GF-D8 (cell line): Measurements from ENCODE around the gene AATF.

Experiments used
- DNase-seq: peaks from one replicate; lab custom pipeline; 2025; lab: John Stamatoyannopoulos, UW

AATF gene

DNA sequence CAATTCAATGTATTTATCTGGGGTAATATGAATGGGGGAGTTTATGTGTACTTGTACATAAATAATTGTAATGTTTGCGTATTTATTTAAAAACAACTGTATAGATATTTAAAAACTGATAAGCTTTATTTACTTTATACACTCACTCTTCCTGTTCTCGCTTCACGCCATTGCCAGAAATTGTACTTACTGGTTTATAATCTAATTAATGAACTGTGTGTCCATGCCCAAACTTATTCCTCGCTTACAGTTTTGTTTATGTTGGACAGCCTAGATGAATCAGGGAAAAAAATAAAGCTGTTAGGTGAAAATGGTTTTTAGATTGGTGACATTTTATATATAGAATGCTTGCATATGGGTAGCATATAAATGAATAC is 30.8 kb downstream of the AATF start:
- no peak for DNase-seq

DNA sequence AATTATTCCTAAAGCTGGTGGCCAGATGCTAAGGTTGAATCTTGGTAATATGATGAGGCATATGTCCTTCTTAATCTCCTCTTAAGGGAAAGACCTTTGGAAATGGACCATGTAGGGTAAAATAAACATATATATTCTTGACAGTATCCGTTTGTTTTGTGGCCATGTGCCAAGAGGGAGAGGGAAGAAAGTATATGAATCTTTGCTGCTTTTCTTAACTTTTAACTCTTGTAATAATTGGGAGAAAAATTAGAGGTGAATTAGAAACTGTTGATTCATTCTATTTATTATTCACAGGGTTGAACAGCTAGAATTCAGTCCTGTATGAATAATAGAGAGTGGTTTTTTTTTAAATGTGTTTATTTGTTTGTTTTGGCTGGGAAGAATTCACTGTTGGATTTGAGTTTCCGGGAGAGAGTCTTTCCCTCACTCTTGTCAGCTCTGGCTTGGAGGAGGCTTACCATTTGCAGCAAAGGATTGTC is 31.6 kb downstream of the AATF start:
- DNase-seq = no peak

DNA sequence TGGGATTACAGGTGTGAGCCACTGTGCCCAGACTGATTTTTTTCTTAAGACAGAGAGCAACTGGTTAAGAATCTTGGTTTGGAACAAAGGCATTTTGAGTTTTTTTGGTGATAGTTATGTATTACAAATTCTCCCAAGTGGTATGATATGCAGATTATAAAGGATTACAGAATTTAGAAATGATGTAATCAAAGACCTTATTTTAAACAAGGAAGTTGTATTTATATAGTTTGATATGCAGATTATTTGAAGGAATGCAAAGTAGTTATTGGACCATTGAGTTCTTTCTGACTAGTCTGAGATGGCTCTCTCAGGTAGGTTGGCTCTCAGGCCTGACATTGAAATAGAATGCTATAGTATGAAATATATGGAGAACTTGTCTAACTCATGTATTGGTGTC is 34.9 kb downstream of the AATF start:
- DNase-seq = no peak

DNA sequence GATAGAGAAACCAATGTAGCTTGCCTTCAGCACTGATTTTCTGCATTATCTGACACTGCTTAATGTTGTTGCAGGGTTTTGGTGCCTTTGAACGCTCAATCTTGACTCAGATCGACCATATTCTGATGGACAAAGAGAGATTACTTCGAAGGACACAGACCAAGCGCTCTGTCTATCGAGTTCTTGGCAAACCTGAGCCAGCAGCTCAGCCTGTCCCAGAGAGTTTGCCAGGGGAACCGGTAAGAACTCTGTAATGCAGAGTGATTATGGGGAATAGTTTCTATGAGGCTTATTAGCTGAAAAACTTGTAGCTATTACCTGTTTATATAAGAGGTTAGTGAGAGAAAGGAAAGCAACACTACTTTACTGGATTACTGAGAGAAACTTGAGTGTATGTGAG is 40.4 kb downstream of the AATF start:
- DNase-seq = no peak

DNA sequence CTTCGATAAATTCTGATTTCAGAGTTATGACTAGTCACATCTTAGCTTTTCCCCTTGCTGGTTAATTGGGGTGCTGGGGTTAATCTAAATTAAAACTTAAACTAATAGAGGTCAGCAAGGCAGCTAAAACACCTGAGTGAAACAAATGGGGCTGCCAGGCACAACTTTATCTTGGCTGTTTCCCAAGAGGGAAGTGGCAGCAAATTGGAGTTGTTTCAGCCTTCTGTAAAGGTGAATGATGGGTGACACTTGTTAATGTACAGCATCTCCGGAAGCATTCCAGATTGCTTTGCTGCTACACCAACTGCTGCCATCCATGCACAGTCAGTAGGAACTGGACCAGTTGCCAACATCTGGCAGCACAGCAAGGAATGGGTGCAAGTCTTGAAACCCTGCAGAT is 43.9 kb downstream of the AATF start:
- no peak for DNase-seq

DNA sequence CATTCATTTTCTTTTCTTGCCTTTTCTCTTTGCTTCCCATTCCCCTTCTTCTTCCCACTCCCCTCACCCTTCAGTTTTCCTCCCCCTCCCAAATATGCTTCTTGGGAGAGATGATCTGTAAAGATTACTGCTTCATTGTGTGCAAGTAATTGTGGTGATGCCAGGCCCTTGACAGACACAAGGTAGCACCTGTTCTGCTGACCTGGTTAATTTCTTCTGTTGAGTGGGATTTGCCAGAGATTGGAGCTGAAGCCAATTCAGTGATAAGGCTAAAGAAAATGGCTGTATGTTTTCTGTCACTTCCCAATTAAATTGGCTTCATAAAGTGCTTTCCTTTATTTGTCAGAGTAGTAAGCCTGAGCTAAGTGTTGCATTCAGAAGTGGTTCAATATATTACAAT is 44.5 kb downstream of the AATF start:
- DNase-seq = no peak

DNA sequence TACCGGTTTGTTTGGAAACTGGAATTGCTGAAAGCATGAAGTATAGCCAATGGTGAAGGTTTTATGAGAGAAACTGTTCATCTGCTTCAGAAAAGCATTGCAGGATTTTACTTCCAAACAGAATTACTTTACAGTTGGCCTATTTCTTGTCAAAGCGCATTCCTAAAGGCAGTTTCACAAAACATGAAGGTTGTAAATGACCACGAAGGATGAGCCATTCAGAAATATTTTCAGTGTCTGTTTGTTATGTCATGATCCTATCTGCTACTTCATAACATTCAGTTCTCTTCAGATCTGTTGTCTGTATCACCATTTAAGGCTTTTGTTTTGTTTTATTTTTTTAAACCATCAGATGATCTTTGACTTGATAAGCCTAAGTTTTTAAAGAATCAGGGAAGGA is 45.7 kb downstream of the AATF start:
- no peak for DNase-seq

DNA sequence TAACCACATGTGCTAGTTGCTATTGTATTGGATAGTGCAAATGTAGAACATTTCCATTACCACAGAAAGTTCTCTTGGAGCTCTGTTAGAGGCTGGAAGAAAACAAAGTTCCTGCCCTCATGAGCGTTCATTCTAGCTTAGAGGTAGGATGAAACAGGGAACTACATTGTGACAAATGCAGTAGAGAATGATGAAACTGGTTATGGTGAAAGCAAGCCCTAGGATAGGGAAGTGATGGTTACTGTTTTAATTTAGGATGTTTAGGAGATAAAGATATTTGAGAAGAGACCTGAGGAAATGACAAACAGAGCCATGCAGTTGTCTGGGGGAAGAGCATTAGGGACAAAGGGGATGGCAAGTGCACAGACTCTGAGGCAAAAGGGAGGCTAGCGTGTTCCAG is 50.7 kb downstream of the AATF start:
- DNase-seq = peak; percentile 72

DNA sequence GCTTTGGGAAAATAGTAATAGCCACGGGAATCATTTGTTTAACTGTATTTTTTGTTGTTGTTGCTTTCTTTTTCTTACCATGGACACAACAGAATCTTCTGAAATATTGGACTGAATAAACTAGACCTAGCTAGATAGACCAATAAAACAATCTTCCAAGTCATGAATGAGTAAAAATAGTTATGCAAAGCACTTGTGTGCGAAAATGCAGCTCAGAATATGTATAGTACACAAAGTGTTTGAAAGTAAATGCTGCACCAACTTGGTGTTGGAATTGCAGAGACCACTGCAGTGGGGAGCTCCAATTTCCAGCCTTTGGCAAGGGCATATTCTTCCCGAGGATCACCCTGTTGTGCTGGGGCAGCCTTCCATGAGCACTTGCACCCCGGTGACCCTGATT is 68.0 kb downstream of the AATF start:
- DNase-seq = no peak

DNA sequence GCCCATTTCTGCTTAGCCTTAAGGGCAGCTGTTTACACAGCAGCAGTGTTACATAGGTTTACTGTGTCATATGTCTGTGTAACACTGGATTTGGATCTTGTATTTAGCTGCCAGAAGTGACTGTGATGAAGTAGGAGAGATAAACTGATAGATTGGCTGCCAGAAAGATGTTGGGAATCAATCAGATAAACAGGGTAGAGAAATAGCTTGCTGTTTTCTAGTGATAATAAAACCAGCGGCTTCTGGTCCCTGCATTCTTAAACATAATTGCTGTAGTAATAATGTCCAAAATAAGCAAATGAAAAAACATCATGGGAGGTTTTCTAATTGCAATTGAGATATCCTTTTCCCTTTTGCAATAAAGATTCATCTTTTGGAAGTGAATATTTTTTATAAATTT is 68.7 kb downstream of the AATF start:
- no peak for DNase-seq

DNA sequence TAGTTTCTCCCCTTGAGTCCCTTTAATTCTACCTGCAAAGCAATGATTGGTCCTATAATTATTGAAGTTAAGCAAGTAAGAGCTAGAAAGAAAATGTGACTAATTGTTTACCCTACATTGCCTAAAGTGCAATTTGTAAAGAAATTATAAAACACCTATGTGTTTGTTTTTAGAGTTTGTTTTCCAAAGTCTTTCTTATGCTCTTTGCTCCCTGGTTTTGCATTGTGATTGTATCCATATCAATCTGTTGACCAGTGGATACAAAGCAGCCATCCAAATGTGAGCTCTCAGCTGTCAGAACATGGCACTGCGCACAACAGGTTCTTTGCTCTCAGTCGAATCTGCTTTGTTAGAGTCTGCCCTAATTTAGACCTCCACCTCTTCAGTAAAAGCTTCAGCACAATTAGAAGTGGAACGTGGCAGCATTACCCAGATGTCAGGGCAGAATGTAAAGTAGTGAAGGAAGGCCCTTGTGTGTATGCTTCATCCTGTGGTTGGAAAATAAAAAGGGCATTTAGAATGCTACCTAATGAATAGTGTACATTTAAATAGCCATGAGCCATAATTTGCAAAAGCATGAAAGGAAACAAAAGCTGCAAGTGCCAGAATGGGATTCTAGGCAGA is 70.5 kb downstream of the AATF start:
- no peak for DNase-seq

DNA sequence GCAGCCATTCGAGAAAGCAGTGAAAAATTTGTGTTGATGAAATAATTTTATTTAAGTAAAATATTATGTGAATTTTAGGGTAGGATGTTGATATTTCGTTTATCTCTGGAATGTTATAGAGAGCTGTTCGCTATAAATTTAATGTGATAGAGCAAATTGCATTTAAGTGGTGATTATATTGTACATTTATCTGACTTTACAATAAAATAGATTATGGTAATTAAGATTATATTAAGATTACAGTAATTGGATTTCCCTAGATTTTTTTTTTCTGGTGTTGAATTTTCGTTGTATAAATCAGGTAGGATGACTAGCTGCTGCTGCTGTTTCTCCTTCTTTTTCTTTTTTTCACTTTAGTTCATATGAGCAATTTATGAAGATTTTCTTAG is 71.0 kb downstream of the AATF start:
- DNase-seq = no peak

DNA sequence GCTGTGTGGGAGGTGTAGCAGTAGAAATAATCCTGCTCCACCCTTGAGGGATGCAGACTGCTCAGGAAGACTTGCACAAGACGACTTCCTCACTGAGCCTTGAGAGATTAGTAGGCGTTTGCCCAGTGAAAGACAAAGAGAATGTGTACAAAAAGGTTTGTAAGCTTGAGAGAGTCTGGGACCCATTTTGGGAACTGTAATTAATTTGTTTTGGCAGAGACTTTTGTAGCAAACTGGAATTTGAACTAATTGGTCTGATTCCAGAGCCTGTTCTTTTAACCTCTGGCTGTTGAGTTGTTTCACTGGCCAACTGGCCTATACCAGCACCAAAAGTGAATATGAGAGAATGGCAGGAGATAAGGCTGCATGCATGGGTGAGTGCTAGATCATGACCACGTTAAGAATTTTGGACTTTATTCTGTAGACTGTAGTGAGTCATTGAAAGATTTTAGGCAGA is 75.5 kb downstream of the AATF start:
- DNase-seq = peak; percentile 84

DNA sequence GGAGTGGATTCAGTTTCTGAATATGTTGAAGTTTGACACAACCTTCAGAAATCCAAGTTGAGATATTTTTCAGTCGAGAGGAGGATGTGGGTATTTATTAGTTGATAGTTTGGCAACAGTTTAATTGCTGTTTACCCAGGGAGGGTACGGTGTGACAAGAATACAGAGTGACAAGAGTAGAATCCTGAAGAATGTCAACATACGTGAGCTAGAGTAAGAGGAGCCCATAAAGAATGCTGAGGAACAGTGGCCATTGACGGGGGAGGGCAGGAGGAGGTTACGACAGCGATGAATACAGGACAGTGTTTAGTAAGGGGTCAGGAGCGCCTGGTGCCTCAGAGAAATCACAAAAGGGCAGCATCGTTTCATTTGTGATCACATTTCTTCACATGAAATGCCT is 76.5 kb downstream of the AATF start:
- DNase-seq = no peak

DNA sequence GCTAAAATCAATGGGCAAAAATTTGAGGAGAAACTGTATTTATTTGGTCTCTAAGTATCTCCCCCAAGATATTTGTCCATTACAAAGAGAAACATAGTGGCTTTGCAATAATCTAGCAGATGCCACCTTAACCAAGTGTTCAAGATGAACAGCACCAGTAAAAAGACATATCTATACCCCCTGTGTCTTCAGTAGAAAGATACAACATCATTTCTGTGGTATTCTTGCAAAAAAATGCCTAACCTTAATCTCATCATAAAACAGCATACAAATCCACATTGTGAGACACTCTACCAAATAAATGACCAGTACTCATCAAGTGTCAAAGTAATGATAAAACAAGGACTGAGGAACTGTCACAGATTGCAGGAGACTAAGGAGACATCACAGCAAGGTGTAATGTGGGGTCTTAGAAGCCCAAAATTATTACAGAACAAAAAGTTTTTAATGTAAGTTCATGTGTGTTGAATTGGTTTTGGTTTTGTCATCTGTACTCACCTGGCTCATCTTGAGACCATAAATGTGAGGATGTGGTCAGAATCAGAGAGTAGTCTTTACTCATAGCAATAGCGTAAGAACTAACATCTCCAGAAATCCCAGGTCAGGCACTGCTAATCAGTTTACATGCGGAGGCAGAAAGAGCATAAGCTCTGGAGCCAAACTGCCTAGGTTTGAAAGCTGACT is 77.2 kb downstream of the AATF start:
- no peak for DNase-seq

DNA sequence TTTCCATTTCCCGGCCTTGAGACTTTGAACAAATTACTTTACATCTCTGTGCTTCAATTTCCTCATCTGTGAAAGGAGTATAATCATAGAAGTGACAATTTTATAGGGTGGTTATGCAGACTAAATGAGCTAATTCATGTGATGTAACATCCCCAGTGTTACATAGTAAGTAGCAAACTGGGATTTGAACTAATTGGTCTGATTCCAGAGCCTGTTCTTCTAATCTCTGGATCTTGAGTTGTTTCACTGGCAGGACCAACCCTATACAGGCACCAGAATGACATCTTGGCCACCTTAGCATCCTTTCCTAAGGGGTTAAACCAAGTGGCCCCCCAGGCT is 77.7 kb downstream of the AATF start:
- no peak for DNase-seq

DNA sequence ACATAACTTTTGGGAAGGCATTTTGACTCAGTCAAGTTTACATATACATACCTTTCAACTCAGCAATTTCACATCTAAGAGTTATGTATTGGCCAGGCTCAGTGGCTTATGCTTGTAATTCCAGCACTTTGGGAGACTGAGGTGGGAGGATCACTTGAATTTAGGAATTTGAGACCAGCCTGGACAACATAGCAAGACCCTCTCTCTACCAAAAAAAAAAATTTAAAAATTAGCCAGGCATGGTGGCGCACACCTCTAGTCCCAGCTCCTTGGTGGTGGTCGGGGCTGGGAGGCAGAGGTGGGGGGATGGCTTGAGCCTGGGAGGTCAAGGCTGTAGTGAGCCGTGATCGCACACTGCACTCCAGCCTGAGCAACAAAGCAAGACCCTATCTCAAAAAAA is 79.3 kb downstream of the AATF start:
- DNase-seq = no peak

DNA sequence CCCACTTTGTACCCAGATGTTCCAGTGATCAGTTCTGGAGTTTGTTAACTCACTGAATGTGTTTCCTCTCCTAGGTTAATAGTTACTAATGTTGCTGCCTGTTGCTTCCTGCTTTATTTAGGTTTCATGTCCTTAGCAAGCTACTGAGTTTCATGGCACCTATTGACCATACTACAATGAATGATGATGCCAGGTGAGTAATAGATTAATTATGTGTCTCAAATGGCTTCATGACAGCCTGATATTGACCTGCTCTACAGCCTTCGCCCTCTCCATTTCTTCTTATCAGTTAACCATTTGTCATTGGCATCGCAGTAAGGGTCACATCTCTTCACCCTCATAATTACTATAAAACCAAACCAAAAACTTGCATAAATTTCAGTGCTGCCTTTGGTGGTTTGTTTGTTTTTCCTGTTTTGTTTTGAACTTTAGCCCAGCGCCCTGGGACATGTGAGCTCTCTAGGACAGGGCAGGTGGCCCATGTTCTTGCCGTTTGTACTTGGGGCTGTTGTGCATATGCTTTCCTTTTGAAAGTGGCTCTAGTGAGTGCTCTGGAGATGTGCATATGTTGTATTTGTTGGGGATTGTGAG is 82.8 kb downstream of the AATF start:
- no peak for DNase-seq

DNA sequence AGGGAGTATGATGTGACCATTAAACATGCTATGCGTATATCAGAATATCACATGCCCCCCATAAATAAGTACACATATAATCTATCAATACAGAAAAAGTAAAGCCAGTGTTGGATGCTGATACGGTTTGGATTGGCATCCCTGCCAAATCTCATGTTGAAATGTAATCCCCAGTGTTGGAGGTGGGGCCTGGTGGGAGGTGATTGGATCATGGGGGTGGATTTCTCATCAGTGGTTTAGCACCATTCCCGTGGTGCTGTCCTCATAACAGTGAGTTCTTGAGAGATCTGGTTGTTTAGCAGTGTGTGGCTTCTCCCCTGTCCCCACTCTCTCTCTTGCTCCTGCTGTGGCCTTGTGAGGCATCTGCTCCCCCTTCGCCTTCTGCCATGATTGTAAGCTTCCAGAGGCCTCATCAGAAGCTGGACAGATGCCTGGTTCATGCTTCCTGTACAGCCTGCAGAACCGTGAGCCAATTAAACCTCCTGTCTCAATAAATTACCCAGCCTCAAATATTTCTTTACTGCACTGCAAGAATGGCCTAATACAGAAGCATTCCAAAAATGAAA is 88.9 kb downstream of the AATF start:
- no peak for DNase-seq

DNA sequence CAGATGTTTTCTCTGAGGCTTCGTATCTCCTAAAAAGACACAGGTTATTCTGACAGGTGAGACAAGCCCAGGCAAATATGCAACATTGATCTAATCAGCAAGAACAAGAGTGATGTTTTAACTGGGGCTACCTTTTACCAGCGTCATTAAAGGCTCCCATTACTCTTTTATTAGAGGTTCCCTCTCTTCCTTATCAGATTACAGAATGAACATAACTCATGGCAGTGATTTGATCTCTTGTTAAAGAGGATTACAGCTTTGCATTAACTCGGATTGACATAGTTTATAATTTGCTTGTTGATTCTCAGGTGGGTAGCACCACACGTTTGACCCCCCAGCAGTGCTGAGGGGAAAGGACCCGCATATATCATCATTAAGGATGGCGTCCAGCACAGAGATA is 90.5 kb downstream of the AATF start:
- DNase-seq = no peak

DNA sequence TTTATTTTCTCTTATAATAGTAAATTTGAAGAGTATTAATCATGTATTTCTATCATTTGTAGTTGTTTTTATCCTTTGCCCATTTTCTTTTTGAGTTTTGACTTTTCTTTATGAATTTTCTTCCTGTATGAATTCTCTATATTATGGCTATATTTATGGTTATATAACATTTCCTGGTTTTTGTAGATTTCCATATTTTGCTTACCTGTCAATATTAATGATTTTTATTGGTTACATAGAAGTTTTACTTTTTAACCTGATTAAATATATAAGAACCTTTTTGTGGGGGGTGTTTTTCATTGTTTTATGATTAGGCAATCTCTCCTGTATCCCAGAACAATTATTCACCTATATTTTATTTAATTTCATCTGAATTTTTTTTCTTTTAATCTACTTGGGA is 93.2 kb downstream of the AATF start:
- no peak for DNase-seq

DNA sequence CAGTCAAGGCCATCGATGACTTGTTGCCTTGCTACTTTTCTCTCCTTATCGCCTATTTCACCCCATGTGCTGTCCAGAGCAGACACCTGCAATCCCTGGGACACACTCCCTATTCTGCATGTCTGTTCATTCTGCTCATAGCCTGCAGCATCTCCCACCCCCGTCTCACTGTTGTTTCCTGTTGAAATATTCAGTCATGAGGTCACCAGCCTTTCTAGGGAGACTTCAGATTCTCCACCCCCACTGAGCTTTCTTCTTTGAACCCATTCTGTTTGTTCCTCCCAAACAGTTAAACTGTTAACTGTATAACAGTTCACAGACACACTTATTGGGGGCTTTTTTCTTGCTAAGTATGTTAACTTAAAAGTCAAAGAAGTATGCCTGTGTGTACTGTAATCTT is 94.4 kb downstream of the AATF start:
- no peak for DNase-seq

DNA sequence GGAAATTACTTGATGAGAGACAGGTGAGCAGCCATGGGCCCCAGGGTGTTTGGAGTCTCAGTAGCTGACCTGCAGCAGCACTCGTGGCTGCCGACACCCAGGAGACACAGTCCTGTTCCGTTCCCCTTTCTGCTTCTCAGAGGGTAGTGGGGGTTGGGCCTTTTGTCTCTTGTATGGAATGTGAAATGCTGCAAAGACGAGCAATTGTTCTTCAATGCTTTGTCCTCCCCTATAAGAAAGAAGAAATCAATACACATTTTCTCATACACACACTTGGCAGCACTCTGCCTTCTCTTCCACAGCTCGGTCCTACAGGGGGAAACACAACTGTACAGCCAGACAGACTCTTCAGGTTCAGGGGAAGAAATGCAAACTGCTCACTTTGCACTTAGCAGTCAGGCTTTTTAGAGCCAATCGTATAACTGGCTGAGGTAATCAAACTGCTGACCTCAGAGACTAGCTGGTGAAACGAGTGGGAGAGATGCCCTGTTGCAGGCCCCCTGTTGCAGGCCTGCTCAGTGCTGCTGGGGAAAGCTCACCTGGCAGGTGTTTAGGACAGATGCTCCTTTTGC is 96.7 kb downstream of the AATF start:
- no peak for DNase-seq
